H9 (cell line): Measurements from ENCODE around the gene SPAG17. TPM values are rescaled to one million over a fixed set of nuclear protein-coding genes. Genes with fewer than 3 reads are reported as not detected.

ENCODE experiments used
- DNase-seq: peaks from one replicate; pipeline ENCODE4 v3.0.0-alpha.2; 2017
- H2AFZ ChIP-seq: one replicate; pipeline ENCODE4 v1.6.1; 2013; ENCODE audit warnings: mild to moderate bottlenecking, low read length, control low read depth, moderate library complexity
- H2AK5ac ChIP-seq: 2 replicates; pipeline ENCODE4 v1.6.1; 2013; ENCODE audit warnings: low read length, control low read depth, mixed read lengths; ENCODE audit not compliant: insufficient read length
- H2BK120ac ChIP-seq: one replicate; pipeline ENCODE4 v1.6.1; 2013; ENCODE audit warnings: low read depth, mild to moderate bottlenecking, low read length, control low read depth, inconsistent platforms; ENCODE audit not compliant: poor library complexity, severe bottlenecking
- H2BK12ac ChIP-seq: 2 replicates; pipeline ENCODE4 v1.6.1; 2013; ENCODE audit warnings: low read length, control low read depth, mixed read lengths, low read depth; ENCODE audit not compliant: insufficient read length
- H2BK15ac ChIP-seq: 2 replicates; pipeline ENCODE4 v1.6.1; 2013; ENCODE audit warnings: low read depth, low read length, control low read depth
- H2BK20ac ChIP-seq: one replicate; pipeline ENCODE4 v1.6.1; 2013; ENCODE audit warnings: low read depth, mild to moderate bottlenecking, low read length, control low read depth, inconsistent platforms; ENCODE audit not compliant: poor library complexity, severe bottlenecking
- H2BK5ac ChIP-seq: 2 replicates; pipeline ENCODE4 v1.6.1; 2013; ENCODE audit warnings: low read length, control low read depth, mixed read lengths; ENCODE audit not compliant: insufficient read length
- H3K14ac ChIP-seq: 2 replicates; pipeline ENCODE4 v1.6.1; 2013; ENCODE audit warnings: low read length, control low read depth; ENCODE audit not compliant: insufficient read depth
- H3K18ac ChIP-seq: 2 replicates; pipeline ENCODE4 v1.6.1; 2013; ENCODE audit warnings: low read depth, mild to moderate bottlenecking, mixed read lengths, low read length, control low read depth; ENCODE audit not compliant: insufficient read length
- H3K23ac ChIP-seq: 2 replicates; pipeline ENCODE4 v1.6.1; 2013; ENCODE audit warnings: low read length, control low read depth, mixed read lengths, low read depth; ENCODE audit not compliant: insufficient read length
- H3K23me2 ChIP-seq: 2 replicates; pipeline ENCODE4 v1.6.1; 2013; ENCODE audit warnings: low read depth, mild to moderate bottlenecking, mixed read lengths, low read length, control low read depth; ENCODE audit not compliant: insufficient read length, poor library complexity, severe bottlenecking
- H3K27ac ChIP-seq: 2 replicates; pipeline ENCODE4 v1.5.1; 2013; ENCODE audit warnings: low read length, control low read depth, mixed read lengths, low read depth; ENCODE audit not compliant: insufficient read length
- H3K27me3 ChIP-seq: 2 replicates; pipeline ENCODE4 v1.6.1; 2013; ENCODE audit warnings: low read length, control low read depth, inconsistent platforms; ENCODE audit not compliant: insufficient read depth
- H3K4ac ChIP-seq: 2 replicates; pipeline ENCODE4 v1.6.1; 2013; ENCODE audit warnings: low read depth, mild to moderate bottlenecking, control low read depth, inconsistent platforms, low read length, moderate library complexity
- H3K4me1 ChIP-seq: 2 replicates; pipeline ENCODE4 v1.6.1; 2013; ENCODE audit warnings: low read length, control low read depth, inconsistent platforms; ENCODE audit not compliant: insufficient read depth
- H3K4me2 ChIP-seq: 2 replicates; pipeline ENCODE4 v1.6.1; 2013; ENCODE audit warnings: low read length, control low read depth, mixed read lengths; ENCODE audit not compliant: insufficient read length, insufficient read depth
- H3K56ac ChIP-seq: 2 replicates; pipeline ENCODE4 v1.6.1; 2013; ENCODE audit warnings: low read depth, mild to moderate bottlenecking, mixed read lengths, low read length, control low read depth; ENCODE audit not compliant: insufficient read length
- H3K79me1 ChIP-seq: 2 replicates; pipeline ENCODE4 v1.6.1; 2013; ENCODE audit warnings: low read depth, mild to moderate bottlenecking, moderate library complexity, low read length, control low read depth, inconsistent platforms; ENCODE audit not compliant: insufficient read depth, poor library complexity, severe bottlenecking
- H3K79me2 ChIP-seq: 2 replicates; pipeline ENCODE4 v1.6.1; 2013; ENCODE audit warnings: low read length, control low read depth, inconsistent platforms; ENCODE audit not compliant: insufficient read depth
- H3K9ac ChIP-seq: 2 replicates; pipeline ENCODE4 v1.6.1; 2013; ENCODE audit warnings: low read length, control low read depth, mixed read lengths; ENCODE audit not compliant: insufficient read length; ENCODE audit errors: extremely low read depth
- H3K9me3 ChIP-seq: one replicate; pipeline ENCODE4 v1.6.1; 2013; ENCODE audit warnings: low read depth, low read length, inconsistent platforms; ENCODE audit not compliant: control insufficient read depth
- H3T11ph ChIP-seq: one replicate; pipeline ENCODE4 v1.6.1; 2013; ENCODE audit warnings: mild to moderate bottlenecking, low read length, control low read depth, inconsistent platforms
- H4K20me1 ChIP-seq: one replicate; pipeline ENCODE4 v1.6.1; 2013; ENCODE audit not compliant: control insufficient read depth, insufficient read length, insufficient read depth
- H4K5ac ChIP-seq: 2 replicates; pipeline ENCODE4 v1.6.1; 2013; ENCODE audit warnings: low read depth, mild to moderate bottlenecking, mixed read lengths, low read length, control low read depth; ENCODE audit not compliant: insufficient read length
- H4K8ac ChIP-seq: replicated peaks from 2 replicates; pipeline ENCODE4 v1.6.1; 2013; ENCODE audit warnings: low read length, control low read depth, mixed read lengths, low read depth; ENCODE audit not compliant: insufficient read length
- H4K91ac ChIP-seq: 2 replicates; pipeline ENCODE4 v1.6.1; 2013; ENCODE audit warnings: low read depth, mild to moderate bottlenecking, moderate library complexity, mixed read lengths, low read length, control low read depth; ENCODE audit not compliant: insufficient read length
- H3K27ac Mint-ChIP-seq, 3 experiments: 2 replicates in 2 of 3; 3 replicates in 1 of 3; pipeline ENCODE4 v1.8.0; 2020 to 2021; ENCODE audit warnings: mixed read lengths in 3 of 3, mild to moderate bottlenecking in 1 of 3, moderate library complexity in 1 of 3
- H3K27me3 Mint-ChIP-seq: 2 replicates; pipeline ENCODE4 v1.8.0; 2021; ENCODE audit warnings: low read depth, mild to moderate bottlenecking, moderate library complexity, mixed read lengths
- H3K36me3 Mint-ChIP-seq, 3 experiments: 2 replicates in 2 of 3; 3 replicates in 1 of 3; pipeline ENCODE4 v1.8.0; 2020 to 2021; ENCODE audit warnings: low read depth in 3 of 3, mixed read lengths in 3 of 3; ENCODE audit not compliant: insufficient read depth in 1 of 3
- H3K4me1 Mint-ChIP-seq, 2 experiments: 2 replicates each; pipeline ENCODE4 v1.8.0; 2020; ENCODE audit warnings: mixed read lengths in 2 of 2
- H3K4me3 Mint-ChIP-seq, 2 experiments: 2 replicates in 1 of 2; 3 replicates in 1 of 2; pipeline ENCODE4 v1.8.0; 2020 to 2021; ENCODE audit warnings: mild to moderate bottlenecking in 2 of 2, mixed read lengths in 2 of 2, moderate library complexity in 1 of 2
- H3K9me3 Mint-ChIP-seq, 2 experiments: 2 replicates in 1 of 2; 3 replicates in 1 of 2; pipeline ENCODE4 v1.8.0; 2020; ENCODE audit warnings: mild to moderate bottlenecking in 2 of 2, mixed read lengths in 2 of 2, moderate library complexity in 1 of 2
- CTCF ChIP-seq: fragments of 200-600 bp; sonication (generic); conservative IDR thresholded peaks from 3 replicates; pipeline ENCODE4 v1.8.0; 2021; ENCODE audit warnings: antibody characterized with exemption, mild to moderate bottlenecking
- whole genome bisulfite sequencing: extraction: QIAGEN DNeasy Blood & Tissue Kit; methylation state at CpG from one replicate; pipeline ENCODE4 v1.1.7; 2013; ENCODE audit warnings: missing lambda C conversion rate, low lambda C conversion rate, mixed read lengths; ENCODE audit not compliant: insufficient read length; ENCODE audit errors: extremely low coverage; 5-methylcytosine and 5-hydroxymethylcytosine counted together
- total RNA-seq: library from RNA; stranded (reverse); gene quantifications from 2 replicates; pipeline ENCODE4 v1.2.1, GENCODE V29; 2021

SPAG17 gene
- total RNA-seq, 1 experiment from 2014 or later, result 0.37 TPM

- Histone ChIP-seq H4K20me1 (no peaks in the 10 kb centered on the region), H3K18ac (no peak overlapping the region), H2BK15ac (no peak overlapping the region), H3K4me2 (no peak overlapping the region), H3K79me2 (no peaks in the 10 kb centered on the region), H3T11ph (no peak overlapping the region), H3K23ac (no peak overlapping the region), H3K4ac (no peak overlapping the region), H3K56ac (no peak overlapping the region), H4K8ac (no peak overlapping the region), H3K9me3 (no peaks in the 10 kb centered on the region), H2AFZ (no peak overlapping the region), H4K5ac (no peak overlapping the region), H3K79me1 (no peaks in the 10 kb centered on the region), H4K91ac (no peak overlapping the region), H3K4me1 (peaks cover 3% of the 10 kb centered on the region; the same call in 1 of the 2 replicates), H3K27me3 (no peaks in the 10 kb centered on the region), H3K9ac (no peak overlapping the region), H3K14ac (no peak overlapping the region), H2BK120ac (no peak overlapping the region), H2AK5ac (no peak overlapping the region), H2BK5ac (no peak overlapping the region), H3K23me2 (no peaks in the 10 kb centered on the region), H2BK12ac (no peak overlapping the region), H3K27ac (no peak overlapping the region), H2BK20ac (no peak overlapping the region)
- Mint-ChIP-seq H3K27ac (no peak overlapping the region), H3K36me3 (no peaks in the 10 kb centered on the region), H3K27me3 (no peaks in the 10 kb centered on the region), H3K9me3 (no peaks in the 10 kb centered on the region), H3K4me3 (no peak overlapping the region), H3K4me1 (peaks cover 0 to 8% of the 10 kb centered on the region in 2 experiments; a peak in 2 of 4 replicates)
- TF ChIP-seq CTCF, result no peak
- DNase-seq, result no peak
- no CpG with 5 or more reads among the region's 2 CpGs for WGBS
These were observed 100.6 kb downstream of the SPAG17 start for GRCh38 chr1:118084400-118084799.
